GM04504 (cell line): ENCODE results near the gene RAVER2.
"Not testable (repeated sequence)": the region's sequence is repeated elsewhere in the genome, so short reads cannot be mapped to it uniquely, and the experiment has no call there.

Source experiments
- DNase-seq: peaks from one replicate; pipeline ENCODE4 v3.0.0-alpha.2; 2012; ENCODE audit warnings: low read depth

Gene RAVER2

DNA sequence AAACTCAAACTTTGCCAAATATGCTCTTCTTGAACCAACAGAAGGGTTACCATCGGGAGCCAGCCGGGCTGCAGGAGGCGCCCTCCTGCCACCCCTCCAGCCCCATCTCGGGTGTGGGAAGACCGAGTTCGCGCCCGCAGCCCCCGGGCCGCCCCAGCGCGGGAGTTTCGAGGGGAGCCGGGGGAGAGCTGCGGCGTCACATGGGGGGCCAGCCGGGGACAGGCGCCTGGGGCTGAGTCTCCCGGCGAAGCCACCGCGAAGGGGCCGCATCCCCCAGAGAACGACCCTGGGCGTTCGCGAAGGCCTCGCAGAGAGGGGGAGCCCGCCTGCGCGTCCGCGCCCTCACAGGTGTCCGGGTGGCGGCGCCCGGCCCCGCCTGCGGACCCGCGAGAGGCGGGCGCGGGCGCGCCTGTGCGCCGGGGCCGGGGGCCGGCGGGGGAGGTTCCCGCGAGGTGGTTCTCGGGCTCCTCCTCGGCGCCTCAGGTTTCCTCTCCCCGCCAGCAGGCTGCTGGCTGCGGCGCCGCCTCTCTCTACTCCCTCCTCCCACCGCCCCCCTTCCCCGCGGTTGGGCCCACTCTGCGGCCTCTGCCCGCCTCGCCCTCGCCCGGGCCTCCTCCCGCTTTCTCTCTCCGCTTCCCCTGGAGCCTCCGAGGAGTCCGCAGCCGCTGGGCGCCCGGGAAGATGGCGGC is at the start of gene RAVER2:
TSS of gene RAVER2 (plus strand) at position 584 of the 689 bp plus-strand sequence. CDS start at position 682, 98 bp downstream.
- peak; percentile 26 for DNase-seq

GRCh38 chr1:64696879-64697278 is 48.0 kb upstream of the RAVER2 start:
- DNase-seq, result no peak

GRCh38 chr1:64699327-64699726 is 45.5 kb upstream of the RAVER2 start:
- DNase-seq, result no peak

DNA sequence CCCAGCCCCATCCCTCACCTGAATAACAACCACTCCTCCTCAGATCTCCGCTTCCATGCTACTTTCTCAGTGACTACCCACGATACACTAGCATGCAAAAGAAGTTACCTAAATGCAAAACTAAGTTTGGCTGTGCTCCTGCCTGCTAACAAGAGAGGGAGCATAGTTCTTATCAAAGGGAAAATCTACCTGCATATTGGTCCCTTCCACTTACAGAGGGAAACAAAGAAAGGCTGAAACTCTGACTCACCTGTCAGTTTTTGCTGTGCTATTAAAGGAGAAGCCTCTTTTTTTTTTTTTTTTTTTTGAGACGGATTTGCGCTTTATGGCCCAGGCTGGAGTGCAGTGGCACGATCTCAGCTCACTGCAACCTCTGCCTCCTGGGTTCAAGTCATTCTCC is 43.8 kb upstream of the RAVER2 start:
- no peak for DNase-seq

GRCh38 chr1:64701886-64702285 is 43.0 kb upstream of the RAVER2 start:
- DNase-seq, result no peak

- DNase-seq, result not testable (repeated sequence)
Observed at GRCh38 chr1:64702670-64703069, 42.2 kb upstream of the RAVER2 start.

DNA sequence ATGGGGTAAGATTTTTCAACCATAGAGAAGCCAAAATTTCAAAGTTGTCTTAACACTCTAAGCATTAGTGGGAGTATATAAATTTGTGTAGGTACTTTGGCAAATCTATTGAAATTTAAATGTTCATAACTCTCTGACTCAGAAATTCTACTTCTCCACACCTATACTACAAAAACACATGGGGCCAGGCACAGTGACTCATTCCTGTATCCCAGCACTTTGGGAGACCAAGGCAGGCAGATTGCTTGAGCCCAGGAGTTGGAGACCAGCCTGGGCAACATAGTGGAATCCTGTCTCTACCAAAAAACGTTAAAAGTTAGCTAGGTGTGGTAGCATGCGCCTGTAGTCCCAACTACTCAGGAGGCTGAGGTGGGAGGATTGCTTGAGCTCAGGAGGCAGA is 41.3 kb upstream of the RAVER2 start:
- DNase-seq, result no peak

- DNase-seq, result no peak
Observed at GRCh38 chr1:64705591-64705990, 39.3 kb upstream of the RAVER2 start.

- no peak for DNase-seq
Observed at GRCh38 chr1:64711266-64711665, 33.6 kb upstream of the RAVER2 start.

GRCh38 chr1:64712049-64712448 is 32.8 kb upstream of the RAVER2 start:
- DNase-seq, result no peak

- no peak for DNase-seq
Observed at GRCh38 chr1:64715186-64715585, 29.7 kb upstream of the RAVER2 start.

DNA sequence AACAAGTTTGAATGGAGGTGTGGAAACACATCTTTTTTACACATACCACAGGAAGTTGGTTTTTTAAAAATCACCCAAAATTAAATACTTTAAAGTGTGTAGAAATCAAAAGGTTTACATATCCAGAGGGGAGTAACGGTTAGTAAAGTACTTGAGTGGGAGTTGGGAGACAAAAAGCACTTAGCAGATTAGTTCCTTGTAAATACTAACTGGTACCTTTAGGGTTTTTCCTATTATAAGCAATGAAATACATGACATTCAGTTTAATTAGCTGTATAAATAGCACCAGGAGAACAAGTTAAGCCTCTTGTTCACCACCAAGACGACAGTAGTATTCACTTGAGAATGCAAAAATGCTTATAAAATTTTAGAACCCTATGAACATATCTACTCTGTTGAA is 23.7 kb upstream of the RAVER2 start:
- DNase-seq, result no peak

DNA sequence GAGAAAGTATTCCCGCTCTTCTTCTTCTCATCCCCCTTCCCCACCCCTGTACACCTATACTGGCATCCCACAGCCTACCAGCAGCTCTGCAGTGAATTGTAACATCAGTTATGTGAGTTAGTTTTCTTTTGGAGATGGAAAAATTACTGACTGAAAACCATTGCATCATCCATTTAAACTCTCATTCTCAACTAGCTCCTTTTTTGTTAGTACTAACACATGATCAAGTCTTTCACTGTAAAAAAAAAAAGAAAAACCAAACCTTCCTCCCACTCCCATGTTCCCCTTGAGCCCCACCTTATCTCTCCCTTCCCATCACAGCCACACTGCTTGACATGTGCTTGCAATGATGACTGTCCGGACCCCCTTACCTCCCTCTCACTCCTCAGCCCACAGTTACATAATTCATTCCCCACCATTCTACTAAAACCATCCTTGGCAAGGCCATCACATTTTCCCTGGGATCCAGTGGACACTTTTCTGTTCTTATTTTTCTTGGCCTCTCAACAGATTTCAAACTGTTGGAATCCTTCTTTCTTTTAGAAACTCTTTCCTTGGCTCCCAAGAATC is 23.2 kb upstream of the RAVER2 start:
- DNase-seq, result no peak

GRCh38 chr1:64727861-64728260 is 17.0 kb upstream of the RAVER2 start:
- no peak for DNase-seq

DNA sequence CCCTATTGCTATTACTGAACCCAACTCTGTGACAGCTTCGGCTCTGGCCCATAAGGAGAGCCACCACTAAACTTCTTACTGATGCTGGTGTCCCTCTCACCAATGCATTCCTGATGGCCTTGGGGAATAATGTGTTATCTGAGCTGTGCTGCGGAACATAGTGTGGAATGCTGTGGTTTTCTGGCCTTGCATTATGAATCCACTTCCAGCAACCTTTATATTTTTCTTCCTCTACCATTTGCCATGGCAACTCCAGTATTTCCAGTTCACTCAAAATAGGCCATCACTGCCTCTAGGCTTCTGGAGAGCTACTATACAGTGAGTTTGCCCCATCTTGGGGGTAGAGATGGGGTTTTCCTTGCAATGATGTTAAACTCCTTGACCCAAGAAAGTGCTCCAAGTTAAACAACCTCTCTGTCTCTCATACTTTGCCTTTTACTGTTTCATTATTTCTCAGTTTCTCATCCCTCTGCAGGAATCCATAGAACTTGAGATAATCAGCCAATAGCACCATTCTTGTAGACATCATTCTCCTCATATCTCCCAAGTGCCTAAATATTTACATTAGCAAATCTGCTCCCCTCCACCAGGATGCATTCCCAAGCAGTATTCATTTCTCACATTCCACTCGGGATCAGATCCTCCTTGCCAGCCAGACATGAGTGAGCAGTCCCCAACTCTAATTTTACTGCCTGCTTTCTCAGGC is 11.1 kb upstream of the RAVER2 start:
- no peak for DNase-seq

- DNase-seq, result no peak
Observed at GRCh38 chr1:64734287-64734652, 10.6 kb upstream of the RAVER2 start.

- DNase-seq, result not testable (repeated sequence)
Observed at GRCh38 chr1:64740687-64741086, 4.2 kb upstream of the RAVER2 start.

- no peak for DNase-seq
Observed at GRCh38 chr1:64743954-64744491, 852 bp upstream of the RAVER2 start.

GRCh38 chr1:64745181-64745985 is 508 bp downstream of the RAVER2 start:
- DNase-seq, result no peak

GRCh38 chr1:64745986-64746940 is 1.4 kb downstream of the RAVER2 start:
- no peak for DNase-seq

- DNase-seq, result no peak
Observed at GRCh38 chr1:64748222-64748621, 3.3 kb downstream of the RAVER2 start.
